ENCODE results near the gene CHI3L2.

The CHI3L2 gene

DNA sequence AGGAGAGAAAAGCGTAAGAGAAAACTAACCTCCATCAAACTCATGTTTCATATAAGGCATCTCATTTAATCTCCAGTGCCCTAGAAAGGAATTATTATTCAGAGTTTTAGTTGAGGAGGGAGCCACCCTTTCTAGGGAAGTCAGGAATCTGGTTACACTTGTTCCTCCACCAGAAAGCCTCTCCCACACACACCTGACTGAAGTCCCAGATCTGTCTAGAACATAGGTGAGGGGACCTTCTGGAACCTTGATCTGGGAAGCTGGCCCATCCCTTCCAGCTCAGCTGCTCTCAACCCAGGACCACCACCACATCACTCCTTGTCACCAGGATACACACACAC is 25.2 kb upstream of the CHI3L2 start:
- in situ Hi-C loops (cut with HindIII; ENCODE audit: low sequenced_read_pairs) = no loop called here
- H3K4me3 ChIP-seq (ENCODE audit: low read depth, low read length) = no peak overlapping the region
- TF ChIP-seq CTCF (IDR thresholded peaks at IDR 0.05; ENCODE audit: low read depth, low read length) = no peak
- DNase-seq (ENCODE audit: low read depth, low spot score) = no peak

GRCh38 chr1:111202707-111203623 is 24.5 kb upstream of the CHI3L2 start:
- H3K4me3 ChIP-seq (ENCODE audit: low read depth, low read length) = no peak overlapping the region
- DNase-seq (ENCODE audit: low read depth, low spot score) = no peak
- TF ChIP-seq CTCF (IDR thresholded peaks at IDR 0.05; ENCODE audit: low read depth, low read length) = no peak
- in situ Hi-C loops (cut with HindIII; ENCODE audit: low sequenced_read_pairs) = no loop called here

GRCh38 chr1:111203681-111204200 is 23.8 kb upstream of the CHI3L2 start:
- in situ Hi-C loops (cut with HindIII; ENCODE audit: low sequenced_read_pairs) = no loop called here
- TF ChIP-seq CTCF (IDR thresholded peaks at IDR 0.05; ENCODE audit: low read depth, low read length) = no peak
- DNase-seq (ENCODE audit: low read depth, low spot score) = no peak
- peak overlapping the region; percentile 45 for H3K4me3 ChIP-seq (ENCODE audit: low read depth, low read length)

DNA sequence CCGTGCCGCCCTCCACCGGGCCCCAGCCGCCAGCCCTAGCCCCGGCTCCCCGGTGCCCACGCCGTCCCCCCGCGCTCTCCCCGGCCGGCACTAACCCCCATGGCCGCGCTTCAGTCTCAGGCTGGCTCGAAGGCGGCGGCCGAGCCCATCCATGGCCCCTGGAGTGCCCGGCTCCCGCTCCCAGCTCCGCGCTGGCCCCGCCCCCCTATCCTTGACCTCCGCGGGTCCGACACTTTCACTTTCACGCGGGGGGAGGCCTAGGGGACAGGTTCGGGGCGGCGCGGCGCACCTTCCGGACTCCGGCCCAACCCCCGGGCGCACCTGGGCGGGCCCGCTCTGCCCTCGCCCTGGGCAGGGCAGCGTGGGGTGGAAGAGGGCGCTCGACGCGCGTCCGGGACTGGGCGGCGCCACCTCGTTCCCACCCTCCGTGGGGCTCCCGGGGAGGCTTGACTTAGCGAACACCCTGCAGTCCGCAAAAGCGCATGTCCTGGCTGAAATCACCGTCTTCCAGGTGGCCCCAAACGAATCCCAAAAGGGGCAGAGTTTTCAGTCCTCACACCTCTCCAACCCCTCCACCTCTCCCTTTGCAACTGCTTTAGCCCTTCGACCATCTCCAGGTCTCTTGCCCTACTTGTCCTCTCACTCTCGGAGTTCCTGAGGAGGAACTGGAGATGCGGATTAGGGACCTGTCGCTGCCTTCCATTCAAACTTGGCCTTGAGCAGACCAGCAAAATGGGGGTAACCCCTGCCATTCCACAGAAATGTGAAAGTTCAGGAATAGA is 23.1 kb upstream of the CHI3L2 start:
- DNase-seq (ENCODE audit: low read depth, low spot score) = no peak
- no peak for TF ChIP-seq CTCF (IDR thresholded peaks at IDR 0.05; ENCODE audit: low read depth, low read length)
- peak overlapping the region; percentile 45 for H3K4me3 ChIP-seq (ENCODE audit: low read depth, low read length)
- in situ Hi-C loops (cut with HindIII; ENCODE audit: low sequenced_read_pairs) = no loop called here

GRCh38 chr1:111204983-111205713 is 22.4 kb upstream of the CHI3L2 start:
- H3K4me3 ChIP-seq (ENCODE audit: low read depth, low read length) = no peak overlapping the region
- TF ChIP-seq CTCF (IDR thresholded peaks at IDR 0.05; ENCODE audit: low read depth, low read length) = no peak
- no peak for DNase-seq (ENCODE audit: low read depth, low spot score)
- in situ Hi-C loops (cut with HindIII; ENCODE audit: low sequenced_read_pairs) = no loop called here

DNA sequence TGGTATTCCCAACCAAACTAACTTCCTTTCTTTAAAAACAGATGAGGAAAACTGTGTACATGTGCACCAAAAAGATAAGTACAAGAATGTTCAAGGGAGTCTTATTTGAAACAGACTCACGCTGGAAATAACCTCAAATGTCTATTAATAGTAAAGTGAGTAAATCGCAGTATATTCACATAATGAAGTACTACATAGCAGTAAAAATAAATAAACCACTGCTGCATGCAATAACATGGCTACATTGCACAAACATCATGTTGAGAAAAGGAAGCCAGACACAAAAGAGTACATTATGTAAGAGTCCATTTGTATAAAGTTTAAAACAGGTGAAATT is 21.8 kb upstream of the CHI3L2 start:
- no peak overlapping the region for H3K4me3 ChIP-seq (ENCODE audit: low read depth, low read length)
- DNase-seq (ENCODE audit: low read depth, low spot score) = no peak
- TF ChIP-seq CTCF (IDR thresholded peaks at IDR 0.05; ENCODE audit: low read depth, low read length) = no peak
- in situ Hi-C loops (cut with HindIII; ENCODE audit: low sequenced_read_pairs) = no loop called here

Measured in astrocyte of the spinal cord (primary cell).